Spleen (tissue), 7 donors: ENCODE measurements around the gene TMEM256.

Experiments used
- CTCF ChIP-seq, 11 experiments: fragments of 200-600 bp in 7 of 11; fragments of 450-650 bp in 4 of 11; sonication (generic) in 4 of 11; IDR thresholded peaks in 8 of 11; conservative IDR thresholded peaks in 3 of 11; 1 replicate in 7 of 11; 2 replicates in 4 of 11; pipeline versions ENCODE4 v1.4.0 to v1.8.0; 2016 to 2021; ENCODE audit warnings: antibody characterized with exemption in 11 of 11, inconsistent platforms in 4 of 11, mild to moderate bottlenecking in 1 of 11
- POLR2A ChIP-seq, 3 donors: fragments of 450-650 bp; IDR thresholded peaks; one replicate each; pipeline ENCODE4 v1.5.1; 2017; ENCODE audit warnings: antibody characterized with exemption in 3 of 3, mild to moderate bottlenecking in 1 of 3
- POLR2AphosphoS5 ChIP-seq, 3 donors: sonication (generic); formaldehyde crosslinking; IDR thresholded peaks; one replicate each; pipeline ENCODE4 v1.5.1; 2017; ENCODE audit warnings: antibody characterized with exemption in 3 of 3
- donor health status: DM: no; HTN: no; CAD: no; lungs with moderate emphysema.
- donor health status: DM: no; HTN: no; CAD: no.
- donor health status: DM: no; HTN: no; CAD: no.

GRCh38 chr17:7441266-7441665 lies 37.4 kb upstream of the TMEM256 start:
- TF ChIP-seq POLR2A (IDR thresholded peaks at IDR 0.05) (no peak), CTCF (IDR thresholded peaks at IDR 0.05 in 8 of 11, conservative IDR thresholded peaks at IDR 0.05 in 3 of 11) (no peak), POLR2AphosphoS5 (IDR thresholded peaks at IDR 0.05) (no peak)
